IMR-90 (cell line): ENCODE data around the gene CDH9.

Source experiments
- BHLHE40 ChIP-seq: fragments of 150-350 bp; IDR thresholded peaks from 2 replicates; pipeline ENCODE4 v1.6.1; 2016; ENCODE audit warnings: mild to moderate bottlenecking, low read depth, low read length
- CTCF ChIP-seq: conservative IDR thresholded peaks from 2 replicates; pipeline ENCODE4 v1.5.1; 2012; ENCODE audit warnings: mild to moderate bottlenecking, low read depth, low read length, improper control_type of control experiment
- MAZ ChIP-seq: IDR thresholded peaks from 2 replicates; pipeline ENCODE4 v1.6.1; 2012; ENCODE audit warnings: low read depth, mild to moderate bottlenecking, low read length, improper control_type of control experiment, moderate library complexity, borderline replicate concordance
- POLR2A ChIP-seq: IDR thresholded peaks from 2 replicates; pipeline ENCODE4 v1.6.1; 2012; ENCODE audit warnings: mild to moderate bottlenecking, low read depth, low read length
- RAD21 ChIP-seq: IDR thresholded peaks from 2 replicates; pipeline ENCODE4 v1.6.1; 2012; ENCODE audit warnings: low read length, improper control_type of control experiment
- RCOR1 ChIP-seq: IDR thresholded peaks from 2 replicates; pipeline ENCODE4 v1.6.1; 2012; ENCODE audit warnings: mild to moderate bottlenecking, low read length, improper control_type of control experiment; ENCODE audit not compliant: insufficient replicate concordance
- USF2 ChIP-seq: fragments of 150-350 bp; IDR thresholded peaks from 2 replicates; pipeline ENCODE4 v1.6.1; 2017; ENCODE audit warnings: mild to moderate bottlenecking, antibody characterized with exemption, low read length, low read depth

GRCh38 chr5:26881901-26882300 is 156.5 kb downstream of the CDH9 start:
- no peak for TF ChIP-seq BHLHE40
- TF ChIP-seq RAD21 = no peak
- TF ChIP-seq CTCF = no peak
- no peak for TF ChIP-seq MAZ
- no peak for TF ChIP-seq RCOR1
- no peak for TF ChIP-seq POLR2A
- no peak for TF ChIP-seq USF2
